Stimulated activated CD8-positive, alpha-beta memory T cell treated with anti-CD3 and anti-CD28 coated beads, Interleukin-15, amount 100 ng/mL, for 1 hour (primary cell): Measurements from ENCODE around the gene PRSS38.

Experiments
- DNase-seq: peaks from one replicate; pipeline ENCODE4 v3.0.0-alpha.2; 2020; ENCODE audit warnings: low read depth

PRSS38 gene

GRCh38 chr1:227779021-227779441 is 36.4 kb upstream of the PRSS38 start:
- DNase-seq, result no peak

GRCh38 chr1:227779685-227780084 is 35.8 kb upstream of the PRSS38 start:
- no peak for DNase-seq

- no peak for DNase-seq
These were observed 35.1 kb upstream of the PRSS38 start for GRCh38 chr1:227780101-227781044.

GRCh38 chr1:227781314-227781930 is 34.1 kb upstream of the PRSS38 start:
- DNase-seq, result no peak

- no peak for DNase-seq
These were observed 33.2 kb upstream of the PRSS38 start for GRCh38 chr1:227782226-227782625.

GRCh38 chr1:227785094-227785804 is 30.2 kb upstream of the PRSS38 start:
- DNase-seq, result no peak

- no peak for DNase-seq
These were observed 29.4 kb upstream of the PRSS38 start for GRCh38 chr1:227785805-227786671.

- DNase-seq, result no peak
These were observed 28.6 kb upstream of the PRSS38 start for GRCh38 chr1:227786673-227787512.

GRCh38 chr1:227787513-227788270 is 27.8 kb upstream of the PRSS38 start:
- DNase-seq, result peak; percentile 91

GRCh38 chr1:227788271-227789083 is 27.0 kb upstream of the PRSS38 start:
- no peak for DNase-seq

- DNase-seq, result no peak
These were observed 26.1 kb upstream of the PRSS38 start for GRCh38 chr1:227789084-227790033.

- DNase-seq, result no peak
These were observed 25.5 kb upstream of the PRSS38 start for GRCh38 chr1:227790034-227790400.

GRCh38 chr1:227790868-227791267 is 24.6 kb upstream of the PRSS38 start:
- no peak for DNase-seq

GRCh38 chr1:227791425-227792143 is 23.9 kb upstream of the PRSS38 start:
- DNase-seq, result no peak

- DNase-seq, result no peak
These were observed 23.0 kb upstream of the PRSS38 start for GRCh38 chr1:227792216-227793078.
